DND-41 (cell line): ENCODE data around the gene MPI.

ENCODE experiments used
- ATAC-seq: fragments of 200-7000 bp; cut with Tn5 transposase; 3 replicates; pipeline ENCODE4 v1.9.1; 2021; ENCODE audit warnings: low read depth; ENCODE audit not compliant: insufficient read depth
- DNase-seq: peaks from one replicate; pipeline ENCODE4 v3.0.0-alpha.2; 2020
- H2AFZ ChIP-seq: 2 replicates; pipeline ENCODE4 v1.6.0; 2012; ENCODE audit warnings: low read depth, low read length
- H3K27ac ChIP-seq: 2 replicates; pipeline ENCODE4 v1.5.1; 2012; ENCODE audit warnings: low read length, inconsistent platforms
- H3K27me3 ChIP-seq: fragments of 200-600 bp; sonication (generic); 2 replicates; pipeline ENCODE4 v1.6.0; 2012; ENCODE audit warnings: low read length, mild to moderate bottlenecking, inconsistent platforms; ENCODE audit not compliant: insufficient read depth, poor library complexity
- H3K36me3 ChIP-seq: 2 replicates; pipeline ENCODE4 v1.5.1; 2012; ENCODE audit warnings: low read length, inconsistent platforms; ENCODE audit not compliant: insufficient read depth
- H3K4me1 ChIP-seq: 2 replicates; pipeline ENCODE4 v1.5.1; 2012; ENCODE audit warnings: mild to moderate bottlenecking, low read length; ENCODE audit not compliant: insufficient read depth
- H3K4me2 ChIP-seq: 2 replicates; pipeline ENCODE4 v1.6.0; 2012; ENCODE audit warnings: mild to moderate bottlenecking, moderate library complexity, low read length, inconsistent platforms; ENCODE audit not compliant: insufficient read depth
- H3K4me3 ChIP-seq, 2 experiments: fragments of 200-600 bp in 1 of 2; shearing (Covaris generic) in 1 of 2; 2 replicates each; pipeline ENCODE4 v1.5.1; 2012 to 2016; ENCODE audit warnings: inconsistent platforms in 2 of 2, low read length in 2 of 2, mild to moderate bottlenecking in 2 of 2, low read depth in 1 of 2, moderate library complexity in 1 of 2
- H3K79me2 ChIP-seq: 2 replicates; pipeline ENCODE4 v1.6.0; 2012; ENCODE audit warnings: low read length, inconsistent platforms; ENCODE audit not compliant: insufficient read depth
- H3K9ac ChIP-seq: 2 replicates; pipeline ENCODE4 v1.6.0; 2012; ENCODE audit warnings: low read depth, mild to moderate bottlenecking, inconsistent platforms, low read length, moderate library complexity
- H3K9me3 ChIP-seq: 2 replicates; pipeline ENCODE4 v1.5.1; 2012; ENCODE audit warnings: low read length, moderate library complexity, mild to moderate bottlenecking, inconsistent platforms; ENCODE audit not compliant: insufficient read depth, severe bottlenecking
- H4K20me1 ChIP-seq: 2 replicates; pipeline ENCODE4 v1.6.0; 2012; ENCODE audit warnings: low read length; ENCODE audit not compliant: insufficient read depth
- EZH2 ChIP-seq: IDR thresholded peaks from 3 replicates; pipeline ENCODE4 v1.6.1; 2012; ENCODE audit warnings: borderline replicate concordance, low read depth, mild to moderate bottlenecking, moderate library complexity, low read length, inconsistent platforms; ENCODE audit not compliant: severe bottlenecking
- TF ChIP-seq, protein P1 (sequence below): IDR thresholded peaks from 2 replicates; pipeline ENCODE4 v1.5.1; 2012; ENCODE audit warnings: borderline replicate concordance, low read length, moderate library complexity, mild to moderate bottlenecking; ENCODE audit not compliant: poor library complexity, severe bottlenecking; ENCODE audit errors: extremely low read depth

Gene MPI

DNA sequence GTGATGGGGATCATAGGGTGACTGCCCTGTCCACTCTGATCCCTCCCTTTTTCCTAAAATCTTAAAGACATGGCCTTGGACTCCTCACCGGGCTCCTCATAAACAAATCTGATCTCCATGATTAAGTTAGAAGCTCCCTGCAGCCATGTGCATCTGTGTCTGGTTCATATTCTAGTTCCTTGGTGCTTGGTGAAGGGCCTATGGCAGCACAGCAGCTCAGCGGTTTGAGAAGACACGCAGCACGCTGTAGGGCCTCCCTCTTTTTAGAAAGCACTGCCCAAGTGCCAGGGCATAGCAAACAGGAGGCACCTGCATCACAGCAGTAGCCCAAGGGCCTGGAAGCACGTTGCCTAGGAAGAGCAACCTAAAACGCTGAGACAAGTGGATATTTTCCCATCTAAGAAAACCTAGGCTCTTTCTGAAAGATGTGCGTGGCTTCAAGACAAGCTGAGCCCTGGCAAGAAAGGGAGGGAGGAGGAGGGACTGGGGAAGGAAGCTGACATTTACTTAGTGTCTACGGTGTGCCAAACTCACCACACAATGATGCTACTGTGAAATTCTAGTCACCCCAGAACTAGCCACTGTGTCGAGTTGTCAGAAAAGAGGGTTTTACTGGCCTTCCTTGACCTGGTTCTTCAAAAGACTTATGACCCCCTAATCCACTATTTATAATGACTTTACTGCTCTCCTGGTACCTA is 32.0 kb upstream of the MPI start:
- H3K27ac ChIP-seq: no peak overlapping the region
- no peak for ATAC-seq
- H3K4me3 ChIP-seq: no peak overlapping the region

DNA sequence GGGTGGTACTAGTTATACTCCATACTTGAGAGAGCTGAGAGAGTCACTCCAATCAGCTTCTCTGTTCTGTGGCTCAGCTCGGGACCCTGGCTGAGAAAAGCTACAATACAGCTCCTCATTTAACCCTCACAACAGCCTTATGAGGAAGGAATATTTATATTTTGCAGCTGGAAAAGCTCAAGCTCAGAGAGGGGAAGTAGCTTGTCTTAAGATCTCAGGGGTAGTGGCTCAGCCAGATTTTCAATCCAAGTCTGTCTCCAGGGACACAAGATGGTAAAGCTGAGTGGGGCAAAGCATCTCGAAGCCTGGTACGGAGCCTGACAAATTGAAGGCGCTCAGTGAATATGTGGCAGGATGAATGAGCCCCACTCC is 31.5 kb upstream of the MPI start:
- no peak overlapping the region for H3K9ac ChIP-seq

More for the DNA sequence above, 32.0 kb upstream of the MPI start:
- no peak overlapping the region for H2AFZ ChIP-seq
- H3K4me1 ChIP-seq: no peaks in the 10 kb centered on the region
- peaks cover 46% of the 10 kb centered on the region for H3K79me2 ChIP-seq
- TF ChIP-seq EZH2: no peak
- TF ChIP-seq, protein P1, sequence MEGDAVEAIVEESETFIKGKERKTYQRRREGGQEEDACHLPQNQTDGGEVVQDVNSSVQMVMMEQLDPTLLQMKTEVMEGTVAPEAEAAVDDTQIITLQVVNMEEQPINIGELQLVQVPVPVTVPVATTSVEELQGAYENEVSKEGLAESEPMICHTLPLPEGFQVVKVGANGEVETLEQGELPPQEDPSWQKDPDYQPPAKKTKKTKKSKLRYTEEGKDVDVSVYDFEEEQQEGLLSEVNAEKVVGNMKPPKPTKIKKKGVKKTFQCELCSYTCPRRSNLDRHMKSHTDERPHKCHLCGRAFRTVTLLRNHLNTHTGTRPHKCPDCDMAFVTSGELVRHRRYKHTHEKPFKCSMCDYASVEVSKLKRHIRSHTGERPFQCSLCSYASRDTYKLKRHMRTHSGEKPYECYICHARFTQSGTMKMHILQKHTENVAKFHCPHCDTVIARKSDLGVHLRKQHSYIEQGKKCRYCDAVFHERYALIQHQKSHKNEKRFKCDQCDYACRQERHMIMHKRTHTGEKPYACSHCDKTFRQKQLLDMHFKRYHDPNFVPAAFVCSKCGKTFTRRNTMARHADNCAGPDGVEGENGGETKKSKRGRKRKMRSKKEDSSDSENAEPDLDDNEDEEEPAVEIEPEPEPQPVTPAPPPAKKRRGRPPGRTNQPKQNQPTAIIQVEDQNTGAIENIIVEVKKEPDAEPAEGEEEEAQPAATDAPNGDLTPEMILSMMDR: no peak
- peaks cover 13% of the 10 kb centered on the region; the same call in 1 of the 2 replicates for H4K20me1 ChIP-seq
- no peak for DNase-seq
- no peak overlapping the region for H3K4me2 ChIP-seq
- H3K27me3 ChIP-seq: no peaks in the 10 kb centered on the region
- no peak overlapping the region for H3K9ac ChIP-seq
- peaks cover 26% of the 10 kb centered on the region for H3K36me3 ChIP-seq
- H3K9me3 ChIP-seq: no peaks in the 10 kb centered on the region

DNA sequence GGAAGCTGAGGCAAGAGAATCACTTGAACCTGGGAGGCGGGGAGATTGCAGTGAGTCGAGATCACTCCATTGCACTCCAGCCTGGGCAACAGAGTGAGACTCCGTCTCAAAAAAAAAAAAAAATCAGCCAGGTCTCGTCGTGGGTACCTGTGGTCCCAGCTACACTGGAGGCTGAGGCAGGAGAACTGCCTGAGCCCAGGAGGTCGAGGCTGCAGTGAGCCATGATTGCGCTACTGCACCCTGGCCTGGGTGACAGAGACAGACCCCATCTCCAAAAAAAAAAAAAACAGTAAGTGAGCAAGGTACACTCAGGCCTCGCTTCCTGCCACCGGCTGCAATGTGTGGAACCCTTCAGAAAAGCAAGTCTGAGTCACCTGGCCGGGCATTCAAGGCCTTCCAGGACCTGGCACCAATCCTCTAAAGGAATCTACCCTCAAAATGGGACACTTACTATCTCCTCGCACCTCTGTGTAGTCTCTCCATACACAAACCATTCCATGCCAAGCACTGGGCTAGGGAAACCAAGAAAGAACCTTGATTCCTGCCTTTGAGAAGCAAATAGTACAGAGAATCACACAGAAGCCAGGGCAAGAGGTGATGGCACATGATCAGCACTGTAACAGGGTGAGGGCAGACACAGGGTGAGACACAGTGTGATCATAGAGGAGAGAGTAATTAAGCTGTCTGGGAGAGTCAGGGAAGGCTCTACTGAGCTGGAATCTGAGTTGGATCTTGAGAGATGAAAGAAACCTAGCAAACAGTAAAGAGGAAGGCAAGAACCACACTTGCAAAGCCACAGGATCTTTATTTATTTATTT is 26.4 kb upstream of the MPI start:
- Histone ChIP-seq H3K4me3 (no peak overlapping the region), H3K27ac (no peak overlapping the region), H3K4me2 (no peak overlapping the region), H3K79me2 (peaks cover 68% of the 10 kb centered on the region), H3K9me3 (no peaks in the 10 kb centered on the region), H3K4me1 (no peaks in the 10 kb centered on the region), H2AFZ (no peak overlapping the region), H3K36me3 (peaks cover 16% of the 10 kb centered on the region), H3K9ac (no peak overlapping the region), H4K20me1 (peaks cover 8% of the 10 kb centered on the region; the same call in 1 of the 2 replicates), H3K27me3 (no peaks in the 10 kb centered on the region)
- DNase-seq: no peak
- no peak for TF ChIP-seq EZH2
- TF ChIP-seq, protein P1: no peak
- no peak for ATAC-seq

More for the DNA sequence above, 31.5 kb upstream of the MPI start:
- Histone ChIP-seq H3K4me3 (no peak overlapping the region), H3K9me3 (no peaks in the 10 kb centered on the region), H3K79me2 (peaks cover 50% of the 10 kb centered on the region), H3K4me2 (no peak overlapping the region), H2AFZ (no peak overlapping the region), H4K20me1 (peaks cover 13% of the 10 kb centered on the region; the same call in 1 of the 2 replicates), H3K4me1 (no peaks in the 10 kb centered on the region), H3K27ac (no peak overlapping the region), H3K36me3 (peaks cover 20% of the 10 kb centered on the region), H3K27me3 (no peaks in the 10 kb centered on the region)
- ATAC-seq (no peak), DNase-seq (no peak)
- TF ChIP-seq, protein P1: no peak
- TF ChIP-seq EZH2: no peak
